Trophoblast cell (in vitro differentiated cells and primary cell): ENCODE measurements around the gene CRYGS.

Source experiments
- DNase-seq, 2 donors: peaks; one replicate each; pipeline ENCODE4 v3.0.0-alpha.2; 2016
- H2AFZ ChIP-seq: 2 replicates; pipeline ENCODE4 v1.6.1; 2013; ENCODE audit warnings: low read length, moderate library complexity, mild to moderate bottlenecking; ENCODE audit not compliant: insufficient read depth, poor library complexity
- H2AK5ac ChIP-seq: 2 replicates; pipeline ENCODE4 v1.6.1; 2013; ENCODE audit warnings: mild to moderate bottlenecking, low read length
- H2BK120ac ChIP-seq: 2 replicates; pipeline ENCODE4 v1.6.1; 2013; ENCODE audit warnings: low read length, mild to moderate bottlenecking, moderate library complexity; ENCODE audit not compliant: insufficient read depth, poor library complexity
- H2BK12ac ChIP-seq: 2 replicates; pipeline ENCODE4 v1.6.1; 2013; ENCODE audit warnings: mild to moderate bottlenecking, low read length, moderate library complexity
- H2BK5ac ChIP-seq: 2 replicates; pipeline ENCODE4 v1.6.1; 2013; ENCODE audit warnings: low read length, low read depth, moderate library complexity, mild to moderate bottlenecking; ENCODE audit not compliant: poor library complexity
- H3K14ac ChIP-seq: 2 replicates; pipeline ENCODE4 v1.6.1; 2013; ENCODE audit warnings: mild to moderate bottlenecking, low read length
- H3K18ac ChIP-seq: 2 replicates; pipeline ENCODE4 v1.6.1; 2013; ENCODE audit warnings: mild to moderate bottlenecking, low read length
- H3K23ac ChIP-seq: 2 replicates; pipeline ENCODE4 v1.6.1; 2013; ENCODE audit warnings: low read length
- H3K27ac ChIP-seq: 2 replicates; pipeline ENCODE4 v1.5.1; 2013; ENCODE audit warnings: low read depth, mild to moderate bottlenecking, inconsistent platforms, low read length, moderate library complexity
- H3K27me3 ChIP-seq: 2 replicates; pipeline ENCODE4 v1.6.1; 2013; ENCODE audit warnings: inconsistent platforms, mild to moderate bottlenecking, low read length, moderate library complexity; ENCODE audit not compliant: insufficient read depth
- H3K36me3 ChIP-seq, 2 experiments: 1 replicate in 1 of 2; 2 replicates in 1 of 2; pipeline ENCODE4 v1.6.1; 2013; ENCODE audit warnings: low read length in 2 of 2, mild to moderate bottlenecking in 2 of 2, moderate library complexity in 1 of 2; ENCODE audit not compliant: insufficient read depth in 2 of 2, control insufficient read depth in 1 of 2
- H3K4ac ChIP-seq: 2 replicates; pipeline ENCODE4 v1.6.1; 2013; ENCODE audit warnings: low read depth, mild to moderate bottlenecking, low read length, moderate library complexity
- H3K4me1 ChIP-seq, 2 experiments: 1 replicate in 1 of 2; 2 replicates in 1 of 2; pipeline ENCODE4 v1.6.1; 2013; ENCODE audit warnings: low read length in 2 of 2, mild to moderate bottlenecking in 2 of 2, moderate library complexity in 1 of 2; ENCODE audit not compliant: insufficient read depth in 2 of 2, control insufficient read depth in 1 of 2
- H3K4me2 ChIP-seq: 2 replicates; pipeline ENCODE4 v1.6.1; 2013; ENCODE audit warnings: inconsistent platforms, mild to moderate bottlenecking, low read length, moderate library complexity
- H3K4me3 ChIP-seq: 2 replicates; pipeline ENCODE4 v1.5.1; 2013; ENCODE audit warnings: mild to moderate bottlenecking, low read depth, low read length, inconsistent platforms
- H3K79me1 ChIP-seq: one replicate; pipeline ENCODE4 v1.6.1; 2013; ENCODE audit warnings: low read length
- H3K79me2 ChIP-seq: 2 replicates; pipeline ENCODE4 v1.6.1; 2013; ENCODE audit warnings: low read length, mild to moderate bottlenecking; ENCODE audit not compliant: control insufficient read depth, insufficient read depth, poor library complexity
- H3K9ac ChIP-seq: 2 replicates; pipeline ENCODE4 v1.6.1; 2013; ENCODE audit warnings: mild to moderate bottlenecking, low read length
- H3K9me3 ChIP-seq: 2 replicates; pipeline ENCODE4 v1.6.1; 2013; ENCODE audit warnings: low read depth, mild to moderate bottlenecking, control low read depth, inconsistent platforms, low read length; ENCODE audit not compliant: insufficient read depth
- H4K12ac ChIP-seq: 2 replicates; pipeline ENCODE4 v1.6.1; 2013; ENCODE audit warnings: low read depth, mild to moderate bottlenecking, low read length, moderate library complexity
- H4K8ac ChIP-seq: 2 replicates; pipeline ENCODE4 v1.6.1; 2013; ENCODE audit warnings: low read depth, mild to moderate bottlenecking, low read length, moderate library complexity
- H4K91ac ChIP-seq: one replicate; pipeline ENCODE4 v1.6.1; 2013; ENCODE audit warnings: low read depth, mild to moderate bottlenecking, low read length, moderate library complexity
- WGBS: extraction: QIAGEN DNeasy Blood & Tissue Kit; methylation state at CpG from one replicate; pipeline ENCODE4 v1.1.7; 2013; ENCODE audit warnings: missing lambda C conversion rate; ENCODE audit not compliant: insufficient read length, insufficient coverage; ENCODE audit errors: extremely low coverage; 5-methylcytosine and 5-hydroxymethylcytosine counted together

Gene CRYGS

DNA sequence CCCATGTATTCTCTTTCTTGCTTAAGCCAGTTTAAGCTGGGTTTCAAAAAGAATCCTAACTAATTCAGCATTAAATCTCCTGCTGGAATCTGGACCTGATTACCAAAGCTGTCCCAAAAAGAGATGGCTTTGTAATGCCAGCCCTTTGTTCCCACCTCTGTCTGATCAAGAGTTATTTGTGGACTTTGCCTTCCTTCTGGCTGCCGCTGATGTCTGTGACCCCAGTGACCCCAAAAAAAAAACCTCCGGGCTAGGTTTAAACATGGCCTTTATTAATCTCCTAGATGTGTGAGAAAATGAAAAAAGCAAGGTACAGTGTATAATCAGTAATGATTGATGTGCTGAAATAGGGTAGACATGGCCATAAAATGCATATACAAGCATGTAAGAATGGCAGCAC is 20.7 kb downstream of the CRYGS start:
- no peak overlapping the region for H4K91ac ChIP-seq
- no peak overlapping the region for H3K9ac ChIP-seq
- no peaks in the 10 kb centered on the region for H3K9me3 ChIP-seq
- H3K23ac ChIP-seq: no peak overlapping the region
- no peak overlapping the region for H4K12ac ChIP-seq
- no peak overlapping the region for H4K8ac ChIP-seq
- H2BK12ac ChIP-seq: no peak overlapping the region
- DNase-seq: no peak
- no peaks in the 10 kb centered on the region for H3K79me1 ChIP-seq
- no peaks in the 10 kb centered on the region for H3K4me1 ChIP-seq
- H3K27me3 ChIP-seq: no peaks in the 10 kb centered on the region
- no CpG with 5 or more reads among the region's 2 CpGs for WGBS
- no peak overlapping the region for H3K4me3 ChIP-seq
- no peak overlapping the region for H2AK5ac ChIP-seq
- no peak overlapping the region for H2BK5ac ChIP-seq
- H3K4me2 ChIP-seq: no peak overlapping the region
- H2BK120ac ChIP-seq: no peak overlapping the region
- H3K4ac ChIP-seq: no peak overlapping the region
- H2AFZ ChIP-seq: no peak overlapping the region
- H3K14ac ChIP-seq: no peak overlapping the region
- H3K36me3 ChIP-seq: no peaks in the 10 kb centered on the region
- H3K27ac ChIP-seq: no peak overlapping the region
- H3K79me2 ChIP-seq: no peaks in the 10 kb centered on the region
- no peak overlapping the region for H3K18ac ChIP-seq

DNA sequence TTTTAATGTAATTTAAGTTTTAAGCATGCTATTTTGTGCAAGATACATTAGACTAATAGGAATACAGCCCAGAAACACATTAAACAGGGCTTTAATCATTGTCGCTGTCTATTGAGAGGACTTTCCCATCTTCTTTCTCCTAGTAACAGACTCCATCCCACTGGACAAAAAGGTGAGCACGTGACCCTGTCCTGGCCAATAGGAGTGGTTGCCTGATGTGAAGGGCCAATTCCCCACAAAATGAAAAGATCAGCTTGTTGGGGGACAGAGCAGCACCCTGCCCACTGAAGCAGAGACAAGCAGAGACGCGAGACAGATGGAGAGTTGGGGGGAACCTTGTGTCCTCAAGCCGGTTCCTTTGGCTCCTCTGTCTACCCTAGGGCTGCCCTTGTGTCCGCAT is 21.2 kb downstream of the CRYGS start:
- H3K18ac ChIP-seq: no peak overlapping the region
- no peak overlapping the region for H3K14ac ChIP-seq
- H3K4ac ChIP-seq: no peak overlapping the region
- no peaks in the 10 kb centered on the region for H3K4me1 ChIP-seq
- H3K36me3 ChIP-seq: no peaks in the 10 kb centered on the region
- H2AK5ac ChIP-seq: no peak overlapping the region
- no peak overlapping the region for H3K27ac ChIP-seq
- no peak overlapping the region for H3K23ac ChIP-seq
- H3K9me3 ChIP-seq: no peaks in the 10 kb centered on the region
- no CpG with 5 or more reads among the region's 6 CpGs for WGBS
- no peak overlapping the region for H2AFZ ChIP-seq
- no peak overlapping the region for H3K4me3 ChIP-seq
- H4K12ac ChIP-seq: no peak overlapping the region
- H4K8ac ChIP-seq: no peak overlapping the region
- no peak overlapping the region for H2BK5ac ChIP-seq
- H2BK12ac ChIP-seq: no peak overlapping the region
- H4K91ac ChIP-seq: no peak overlapping the region
- no peak overlapping the region for H3K4me2 ChIP-seq
- DNase-seq: no peak
- H3K9ac ChIP-seq: no peak overlapping the region
- no peaks in the 10 kb centered on the region for H3K79me2 ChIP-seq
- H2BK120ac ChIP-seq: no peak overlapping the region
- H3K27me3 ChIP-seq: no peaks in the 10 kb centered on the region
- H3K79me1 ChIP-seq: no peaks in the 10 kb centered on the region

DNA sequence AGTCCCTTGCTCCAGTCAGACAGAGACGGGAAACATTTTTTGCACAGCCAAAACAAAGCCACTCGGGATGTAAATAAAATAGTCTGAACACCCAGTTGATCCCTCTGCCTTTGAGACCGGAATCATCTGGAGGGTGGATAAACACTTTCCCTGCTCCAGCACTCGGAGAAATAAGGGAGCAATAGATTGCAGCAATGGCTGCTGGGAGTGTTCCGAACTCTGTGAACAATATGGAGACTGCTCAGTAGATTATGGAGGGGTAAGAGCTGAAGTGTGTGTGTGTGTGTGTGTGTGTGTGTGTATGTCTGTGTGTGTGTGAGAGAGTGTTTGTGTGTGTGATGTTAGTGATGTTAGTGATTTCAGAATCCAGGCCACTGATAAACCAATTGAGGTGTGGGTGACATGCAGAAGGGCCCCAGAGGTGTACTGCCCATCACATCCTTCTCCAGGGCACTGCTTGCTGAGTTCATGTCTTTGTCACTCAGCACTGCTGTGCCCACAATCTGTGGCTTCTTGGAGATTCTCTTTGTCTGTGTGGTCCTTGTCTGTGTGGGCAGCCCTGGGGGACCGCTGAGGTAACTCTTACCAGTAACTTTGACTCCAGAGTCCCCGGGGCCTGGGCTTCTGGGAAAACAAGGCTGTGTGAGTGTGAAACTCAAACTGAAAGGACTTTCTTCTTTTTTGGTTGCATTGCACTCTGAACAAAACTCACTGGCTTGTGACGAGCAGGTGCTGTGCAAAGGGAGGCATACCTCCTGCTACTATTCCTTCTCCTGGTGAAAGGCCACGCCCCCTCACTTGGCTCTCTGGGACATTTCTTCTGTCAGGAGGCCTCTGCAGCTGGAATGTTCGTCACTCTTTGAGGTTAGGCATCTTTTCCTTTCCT is 23.0 kb downstream of the CRYGS start:
- Histone ChIP-seq H2AFZ (no peak overlapping the region), H3K27me3 (no peaks in the 10 kb centered on the region), H3K27ac (no peak overlapping the region), H3K4me3 (no peak overlapping the region), H2BK5ac (no peak overlapping the region), H2BK120ac (no peak overlapping the region), H3K18ac (no peak overlapping the region), H3K36me3 (no peaks in the 10 kb centered on the region), H2BK12ac (no peak overlapping the region), H3K9ac (no peak overlapping the region), H3K9me3 (no peaks in the 10 kb centered on the region), H4K91ac (no peak overlapping the region), H3K4ac (no peak overlapping the region), H3K4me1 (no peaks in the 10 kb centered on the region), H3K4me2 (no peak overlapping the region), H4K12ac (no peak overlapping the region), H3K23ac (no peak overlapping the region), H3K79me1 (no peaks in the 10 kb centered on the region), H4K8ac (no peak overlapping the region), H2AK5ac (no peak overlapping the region), H3K14ac (no peak overlapping the region), H3K79me2 (no peaks in the 10 kb centered on the region)
- no CpG with 5 or more reads among the region's 10 CpGs for WGBS
- DNase-seq: no peak

DNA sequence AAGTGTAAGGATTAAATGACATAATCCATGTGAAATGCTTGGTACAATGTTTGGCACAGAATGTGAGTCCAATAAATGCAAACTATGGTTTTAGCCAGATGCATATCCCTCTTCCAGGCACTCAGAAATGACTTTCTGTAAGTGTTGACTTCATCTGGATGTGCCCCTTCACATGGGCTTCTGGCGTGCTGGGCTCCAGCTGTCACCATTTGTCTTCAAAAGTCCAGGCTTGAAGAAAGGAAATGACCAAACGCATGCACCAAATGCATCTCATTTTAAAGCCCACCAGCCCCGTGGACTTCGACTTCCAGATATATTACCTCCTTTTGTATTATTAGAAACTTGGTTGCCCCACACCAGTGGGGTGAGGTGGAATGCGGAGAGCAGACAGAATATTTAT is 23.7 kb downstream of the CRYGS start:
- Histone ChIP-seq H3K79me2 (no peaks in the 10 kb centered on the region), H4K12ac (no peak overlapping the region), H3K9ac (no peak overlapping the region), H3K4me3 (no peak overlapping the region), H3K4me1 (no peaks in the 10 kb centered on the region), H3K4ac (no peak overlapping the region), H3K27me3 (no peaks in the 10 kb centered on the region), H2BK120ac (no peak overlapping the region), H2AFZ (no peak overlapping the region), H2BK12ac (no peak overlapping the region), H3K23ac (no peak overlapping the region), H4K8ac (no peak overlapping the region), H3K4me2 (no peak overlapping the region), H3K79me1 (no peaks in the 10 kb centered on the region), H4K91ac (no peak overlapping the region), H3K27ac (no peak overlapping the region), H2BK5ac (no peak overlapping the region), H3K9me3 (no peaks in the 10 kb centered on the region), H3K18ac (no peak overlapping the region), H3K14ac (no peak overlapping the region), H2AK5ac (no peak overlapping the region), H3K36me3 (no peaks in the 10 kb centered on the region)
- WGBS: no CpG with 5 or more reads among the region's 5 CpGs
- DNase-seq: no peak
